Measurements from ENCODE around the gene INF2.

Gene INF2

DNA sequence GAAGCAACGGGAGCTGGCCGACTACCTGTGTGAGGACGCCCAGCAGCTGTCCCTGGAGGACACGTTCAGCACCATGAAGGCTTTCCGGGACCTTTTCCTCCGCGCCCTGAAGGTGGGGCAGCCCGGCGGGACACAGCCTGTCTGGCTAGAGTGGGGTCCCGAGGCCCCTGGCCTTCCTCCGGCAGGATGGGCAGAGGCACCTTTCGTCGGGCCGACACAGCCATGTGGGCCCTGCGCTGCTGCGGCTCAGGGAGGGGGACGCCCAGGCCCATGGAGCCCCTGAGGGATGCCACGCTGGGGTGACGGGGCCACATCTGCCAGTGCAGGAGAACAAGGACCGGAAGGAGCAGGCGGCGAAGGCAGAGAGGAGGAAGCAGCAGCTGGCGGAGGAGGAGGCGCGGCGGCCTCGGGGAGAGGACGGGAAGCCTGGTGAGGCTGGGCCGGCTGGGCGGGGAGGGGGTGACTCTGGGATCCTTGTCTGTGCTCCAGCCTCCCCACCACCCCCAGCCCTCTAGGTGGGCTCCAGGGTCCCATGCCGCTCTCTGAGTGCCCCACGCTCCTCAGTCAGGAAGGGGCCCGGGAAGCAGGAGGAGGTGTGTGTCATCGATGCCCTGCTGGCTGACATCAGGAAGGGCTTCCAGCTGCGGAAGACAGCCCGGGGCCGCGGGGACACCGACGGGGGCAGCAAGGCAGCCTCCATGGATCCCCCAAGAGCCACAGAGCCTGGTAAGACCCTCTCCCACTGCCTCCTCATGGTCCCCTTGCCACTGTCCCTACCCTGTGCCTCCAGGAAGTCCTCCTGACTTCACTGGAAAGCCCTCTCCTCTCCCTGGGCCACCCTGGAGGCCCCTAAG is 23.7 kb downstream of the INF2 start:
- TF ChIP-seq, protein P1, sequence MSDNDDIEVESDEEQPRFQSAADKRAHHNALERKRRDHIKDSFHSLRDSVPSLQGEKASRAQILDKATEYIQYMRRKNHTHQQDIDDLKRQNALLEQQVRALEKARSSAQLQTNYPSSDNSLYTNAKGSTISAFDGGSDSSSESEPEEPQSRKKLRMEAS (IDR thresholded peaks at IDR 0.05): no peak
- TF ChIP-seq FOXM1 (IDR thresholded peaks at IDR 0.05; ENCODE audit: borderline replicate concordance, low read depth): no peak
- TF ChIP-seq ZBTB7A (IDR thresholded peaks at IDR 0.05; ENCODE audit: low read depth): no peak
- TF ChIP-seq EP300 (IDR thresholded peaks at IDR 0.05; ENCODE audit: borderline replicate concordance): no peak
- TF ChIP-seq CEBPB (IDR thresholded peaks at IDR 0.05): no peak
- no peak for TF ChIP-seq TAF1 (IDR thresholded peaks at IDR 0.05; ENCODE audit: low read depth)
- TF ChIP-seq NFIC (IDR thresholded peaks at IDR 0.05): no peak
- TF ChIP-seq RAD21 (IDR thresholded peaks at IDR 0.05; ENCODE audit: low read depth): no peak
- no peak for TF ChIP-seq EGR1 (IDR thresholded peaks at IDR 0.05)
- TF ChIP-seq, protein P2, sequence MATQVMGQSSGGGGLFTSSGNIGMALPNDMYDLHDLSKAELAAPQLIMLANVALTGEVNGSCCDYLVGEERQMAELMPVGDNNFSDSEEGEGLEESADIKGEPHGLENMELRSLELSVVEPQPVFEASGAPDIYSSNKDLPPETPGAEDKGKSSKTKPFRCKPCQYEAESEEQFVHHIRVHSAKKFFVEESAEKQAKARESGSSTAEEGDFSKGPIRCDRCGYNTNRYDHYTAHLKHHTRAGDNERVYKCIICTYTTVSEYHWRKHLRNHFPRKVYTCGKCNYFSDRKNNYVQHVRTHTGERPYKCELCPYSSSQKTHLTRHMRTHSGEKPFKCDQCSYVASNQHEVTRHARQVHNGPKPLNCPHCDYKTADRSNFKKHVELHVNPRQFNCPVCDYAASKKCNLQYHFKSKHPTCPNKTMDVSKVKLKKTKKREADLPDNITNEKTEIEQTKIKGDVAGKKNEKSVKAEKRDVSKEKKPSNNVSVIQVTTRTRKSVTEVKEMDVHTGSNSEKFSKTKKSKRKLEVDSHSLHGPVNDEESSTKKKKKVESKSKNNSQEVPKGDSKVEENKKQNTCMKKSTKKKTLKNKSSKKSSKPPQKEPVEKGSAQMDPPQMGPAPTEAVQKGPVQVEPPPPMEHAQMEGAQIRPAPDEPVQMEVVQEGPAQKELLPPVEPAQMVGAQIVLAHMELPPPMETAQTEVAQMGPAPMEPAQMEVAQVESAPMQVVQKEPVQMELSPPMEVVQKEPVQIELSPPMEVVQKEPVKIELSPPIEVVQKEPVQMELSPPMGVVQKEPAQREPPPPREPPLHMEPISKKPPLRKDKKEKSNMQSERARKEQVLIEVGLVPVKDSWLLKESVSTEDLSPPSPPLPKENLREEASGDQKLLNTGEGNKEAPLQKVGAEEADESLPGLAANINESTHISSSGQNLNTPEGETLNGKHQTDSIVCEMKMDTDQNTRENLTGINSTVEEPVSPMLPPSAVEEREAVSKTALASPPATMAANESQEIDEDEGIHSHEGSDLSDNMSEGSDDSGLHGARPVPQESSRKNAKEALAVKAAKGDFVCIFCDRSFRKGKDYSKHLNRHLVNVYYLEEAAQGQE (IDR thresholded peaks at IDR 0.05; ENCODE audit: low read depth): no peak
- no peak for TF ChIP-seq TEAD4 (IDR thresholded peaks at IDR 0.05)
- TF ChIP-seq, protein P3, sequence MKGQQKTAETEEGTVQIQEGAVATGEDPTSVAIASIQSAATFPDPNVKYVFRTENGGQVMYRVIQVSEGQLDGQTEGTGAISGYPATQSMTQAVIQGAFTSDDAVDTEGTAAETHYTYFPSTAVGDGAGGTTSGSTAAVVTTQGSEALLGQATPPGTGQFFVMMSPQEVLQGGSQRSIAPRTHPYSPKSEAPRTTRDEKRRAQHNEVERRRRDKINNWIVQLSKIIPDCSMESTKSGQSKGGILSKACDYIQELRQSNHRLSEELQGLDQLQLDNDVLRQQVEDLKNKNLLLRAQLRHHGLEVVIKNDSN (IDR thresholded peaks at IDR 0.05): no peak
- TF ChIP-seq YY1 (IDR thresholded peaks at IDR 0.05; ENCODE audit: low read depth): no peak
- TF ChIP-seq TCF12 (IDR thresholded peaks at IDR 0.05; ENCODE audit: low read depth): no peak
- TF ChIP-seq CREB1 (IDR thresholded peaks at IDR 0.05; ENCODE audit: low read depth): no peak

GRCh38 chr14:104714066-104714465 is 24.6 kb downstream of the INF2 start:
- TF ChIP-seq ZBTB7A (IDR thresholded peaks at IDR 0.05; ENCODE audit: low read depth): no peak
- no peak for TF ChIP-seq NFIC (IDR thresholded peaks at IDR 0.05)
- TF ChIP-seq RAD21 (IDR thresholded peaks at IDR 0.05; ENCODE audit: low read depth): no peak
- no peak for TF ChIP-seq FOXM1 (IDR thresholded peaks at IDR 0.05; ENCODE audit: borderline replicate concordance, low read depth)
- TF ChIP-seq TEAD4 (IDR thresholded peaks at IDR 0.05): no peak
- TF ChIP-seq, protein P2 (IDR thresholded peaks at IDR 0.05; ENCODE audit: low read depth): no peak
- no peak for TF ChIP-seq YY1 (IDR thresholded peaks at IDR 0.05; ENCODE audit: low read depth)
- TF ChIP-seq EP300 (IDR thresholded peaks at IDR 0.05; ENCODE audit: borderline replicate concordance): no peak
- no peak for TF ChIP-seq CEBPB (IDR thresholded peaks at IDR 0.05)
- TF ChIP-seq, protein P1 (IDR thresholded peaks at IDR 0.05): no peak
- TF ChIP-seq TCF12 (IDR thresholded peaks at IDR 0.05; ENCODE audit: low read depth): no peak
- TF ChIP-seq TAF1 (IDR thresholded peaks at IDR 0.05; ENCODE audit: low read depth): no peak
- TF ChIP-seq CREB1 (IDR thresholded peaks at IDR 0.05; ENCODE audit: low read depth): no peak
- no peak for TF ChIP-seq EGR1 (IDR thresholded peaks at IDR 0.05)
- TF ChIP-seq, protein P3 (IDR thresholded peaks at IDR 0.05): no peak

- no peak for TF ChIP-seq TCF12 (IDR thresholded peaks at IDR 0.05; ENCODE audit: low read depth)
- TF ChIP-seq FOXM1 (IDR thresholded peaks at IDR 0.05; ENCODE audit: borderline replicate concordance, low read depth): no peak
- TF ChIP-seq RAD21 (IDR thresholded peaks at IDR 0.05; ENCODE audit: low read depth): no peak
- no peak for TF ChIP-seq TAF1 (IDR thresholded peaks at IDR 0.05; ENCODE audit: low read depth)
- TF ChIP-seq NFIC (IDR thresholded peaks at IDR 0.05): no peak
- no peak for TF ChIP-seq TEAD4 (IDR thresholded peaks at IDR 0.05)
- no peak for TF ChIP-seq CEBPB (IDR thresholded peaks at IDR 0.05)
- TF ChIP-seq EGR1 (IDR thresholded peaks at IDR 0.05): no peak
- TF ChIP-seq, protein P2 (IDR thresholded peaks at IDR 0.05; ENCODE audit: low read depth): no peak
- TF ChIP-seq, protein P3 (IDR thresholded peaks at IDR 0.05): no peak
- TF ChIP-seq CREB1 (IDR thresholded peaks at IDR 0.05; ENCODE audit: low read depth): no peak
- TF ChIP-seq, protein P1 (IDR thresholded peaks at IDR 0.05): no peak
- no peak for TF ChIP-seq EP300 (IDR thresholded peaks at IDR 0.05; ENCODE audit: borderline replicate concordance)
Measured at GRCh38 chr14:104714681-104715080, 25.3 kb downstream of the INF2 start.

Data from Ishikawa (cell line).